Ishikawa (cell line): ENCODE results near the gene CYB561.

Source experiments
- CEBPB ChIP-seq: IDR thresholded peaks from 2 replicates; pipeline ENCODE4 v1.6.1; 2012
- EGR1 ChIP-seq: IDR thresholded peaks from 2 replicates; pipeline ENCODE4 v1.6.1; 2012
- EP300 ChIP-seq: IDR thresholded peaks from 2 replicates; pipeline ENCODE4 v1.6.1; 2012; ENCODE audit warnings: borderline replicate concordance
- FOXM1 ChIP-seq: IDR thresholded peaks from 2 replicates; pipeline ENCODE4 v1.6.1; 2012; ENCODE audit warnings: low read depth, borderline replicate concordance
- MAX ChIP-seq: IDR thresholded peaks from 2 replicates; pipeline ENCODE4 v1.6.1; 2012
- NFIC ChIP-seq: IDR thresholded peaks from 2 replicates; pipeline ENCODE4 v1.6.1; 2012
- RAD21 ChIP-seq: IDR thresholded peaks from 2 replicates; pipeline ENCODE4 v1.6.1; 2012; ENCODE audit warnings: low read depth
- REST ChIP-seq: IDR thresholded peaks from 2 replicates; pipeline ENCODE4 v1.6.1; 2012; ENCODE audit warnings: low read depth, mild to moderate bottlenecking
- TAF1 ChIP-seq: IDR thresholded peaks from 2 replicates; pipeline ENCODE4 v1.6.1; 2012; ENCODE audit warnings: low read depth, mild to moderate bottlenecking
- TCF12 ChIP-seq: IDR thresholded peaks from 2 replicates; pipeline ENCODE4 v1.6.1; 2012; ENCODE audit warnings: low read depth
- TEAD4 ChIP-seq: IDR thresholded peaks from 2 replicates; pipeline ENCODE4 v1.6.1; 2012
- USF1 ChIP-seq: IDR thresholded peaks from 2 replicates; pipeline ENCODE4 v1.6.1; 2012
- YY1 ChIP-seq: IDR thresholded peaks from 2 replicates; pipeline ENCODE4 v1.6.1; 2012; ENCODE audit warnings: low read depth
- ZBTB7A ChIP-seq: IDR thresholded peaks from 2 replicates; pipeline ENCODE4 v1.6.1; 2012; ENCODE audit warnings: low read depth

GRCh38 chr17:63431939-63432804 lies 13.9 kb downstream of the CYB561 start:
- TF ChIP-seq REST (no peak), EP300 (no peak), TAF1 (no peak), EGR1 (no peak), TCF12 (no peak), TEAD4 (no peak), RAD21 (no peak), FOXM1 (no peak), YY1 (no peak), NFIC (no peak), CEBPB (no peak), MAX (no peak), ZBTB7A (no peak), USF1 (no peak)
